NCI-H2227 (cell line): ENCODE data around the gene PRKCA.
A peak's percentile ranks its signal among the peaks of the same experiment; 100 is the strongest.
"Not testable (repeated sequence)": the region's sequence is repeated elsewhere in the genome, so short reads cannot be mapped to it uniquely, and the experiment has no call there.

ENCODE experiments used
- DNase-seq: peaks from one replicate; lab custom pipeline; 2025; ENCODE audit not compliant: unreplicated experiment; lab: John Stamatoyannopoulos, UW

Gene PRKCA

GRCh38 chr17:66379544-66379943, 77.1 kb downstream of the PRKCA start:
- no peak for DNase-seq

- no peak for DNase-seq
Measured at GRCh38 chr17:66379996-66380395, 77.6 kb downstream of the PRKCA start.

- DNase-seq: no peak
Measured at GRCh38 chr17:66381701-66382362, 79.4 kb downstream of the PRKCA start.

GRCh38 chr17:66383333-66383732, 80.9 kb downstream of the PRKCA start:
- no peak for DNase-seq

GRCh38 chr17:66386498-66387351, 84.3 kb downstream of the PRKCA start:
- no peak for DNase-seq

GRCh38 chr17:66387392-66387981, 85.1 kb downstream of the PRKCA start:
- no peak for DNase-seq

GRCh38 chr17:66392783-66393437, 90.5 kb downstream of the PRKCA start:
- no peak for DNase-seq

- no peak for DNase-seq
Measured at GRCh38 chr17:66395961-66396360, 93.5 kb downstream of the PRKCA start.

GRCh38 chr17:66397486-66397885, 95.1 kb downstream of the PRKCA start:
- no peak for DNase-seq

GRCh38 chr17:66398059-66398458, 95.6 kb downstream of the PRKCA start:
- no peak for DNase-seq

- no peak for DNase-seq
Measured at GRCh38 chr17:66398617-66399016, 96.2 kb downstream of the PRKCA start.

- no peak for DNase-seq
Measured at GRCh38 chr17:66399441-66399840, 97.0 kb downstream of the PRKCA start.

GRCh38 chr17:66400041-66400688, 97.8 kb downstream of the PRKCA start:
- DNase-seq: not testable (repeated sequence)

GRCh38 chr17:66400698-66401097, 98.3 kb downstream of the PRKCA start:
- no peak for DNase-seq

- no peak for DNase-seq
Measured at GRCh38 chr17:66401364-66401763, 99.0 kb downstream of the PRKCA start.

- no peak for DNase-seq
Measured at GRCh38 chr17:66403846-66404556, 101.6 kb downstream of the PRKCA start.

- DNase-seq: peak; percentile 28
Measured at GRCh38 chr17:66405836-66406677, 103.6 kb downstream of the PRKCA start.

GRCh38 chr17:66406701-66407644, 104.6 kb downstream of the PRKCA start:
- DNase-seq: no peak
